ENCODE measurements around the gene IL20.

IL20 gene

DNA sequence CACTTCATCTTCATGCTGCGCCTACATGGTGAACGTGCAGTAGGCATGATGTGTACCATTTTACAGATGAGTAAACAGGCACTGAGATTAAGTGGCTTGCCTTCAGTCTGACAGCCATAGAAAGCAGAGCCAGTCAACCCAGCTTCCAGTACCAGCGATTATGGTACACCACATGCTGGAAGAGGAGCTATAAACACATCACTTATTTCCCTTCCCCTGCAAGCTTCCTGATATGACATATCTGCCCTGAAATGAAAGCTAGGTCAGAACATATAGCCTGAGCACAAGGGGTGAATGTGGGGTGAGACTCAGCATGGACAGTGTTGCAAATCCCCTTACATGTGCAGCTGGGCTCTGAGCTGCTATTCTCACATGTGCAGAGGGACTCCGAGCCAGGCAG is 33.8 kb upstream of the IL20 start:
- Histone ChIP-seq H3K27ac (ENCODE audit: low read depth, low read length) (no peak overlapping the region), H3K36me3 (ENCODE audit: control insufficient read depth in 1 of 2, insufficient read depth in 2 of 2, low read length in 2 of 2) (no peaks in the 10 kb centered on the region), H3K4me1 (ENCODE audit: control insufficient read depth in 1 of 2, insufficient read depth in 2 of 2, low read length in 2 of 2) (peaks cover 4 to 21% of the 10 kb centered on the region in 2 donors), H3K9me3 (ENCODE audit: control insufficient read depth in 1 of 2, low read length in 2 of 2) (no peaks in the 10 kb centered on the region), H3K9ac (ENCODE audit: low read depth in 1 of 2, low read length in 2 of 2) (no peak overlapping the region), H3K27me3 (ENCODE audit: control insufficient read depth in 1 of 2, insufficient read depth in 2 of 2, low read length in 2 of 2) (peaks cover 0 to 1% of the 10 kb centered on the region in 2 donors), H3K4me3 (ENCODE audit: low read depth in 1 of 2, low read length in 2 of 2) (no peak overlapping the region)

- H3K9ac ChIP-seq (ENCODE audit: low read depth in 1 of 2, low read length in 2 of 2) = no peak overlapping the region
- H3K9me3 ChIP-seq (ENCODE audit: control insufficient read depth in 1 of 2, low read length in 2 of 2) = no peaks in the 10 kb centered on the region
- H3K36me3 ChIP-seq (ENCODE audit: control insufficient read depth in 1 of 2, insufficient read depth in 2 of 2, low read length in 2 of 2) = no peaks in the 10 kb centered on the region
- peaks cover 4 to 21% of the 10 kb centered on the region in 2 donors for H3K4me1 ChIP-seq (ENCODE audit: control insufficient read depth in 1 of 2, insufficient read depth in 2 of 2, low read length in 2 of 2)
- peaks cover 0 to 5% of the 10 kb centered on the region in 2 donors for H3K27me3 ChIP-seq (ENCODE audit: control insufficient read depth in 1 of 2, insufficient read depth in 2 of 2, low read length in 2 of 2)
- H3K4me3 ChIP-seq (ENCODE audit: low read depth in 1 of 2, low read length in 2 of 2) = no peak overlapping the region
- H3K27ac ChIP-seq (ENCODE audit: low read depth, low read length) = no peak overlapping the region
Measured at GRCh38 chr1:206832352-206832880, 33.0 kb upstream of the IL20 start.

- peaks cover 0 to 5% of the 10 kb centered on the region in 2 donors for H3K27me3 ChIP-seq (ENCODE audit: control insufficient read depth in 1 of 2, insufficient read depth in 2 of 2, low read length in 2 of 2)
- H3K36me3 ChIP-seq (ENCODE audit: control insufficient read depth in 1 of 2, insufficient read depth in 2 of 2, low read length in 2 of 2) = no peaks in the 10 kb centered on the region
- H3K9me3 ChIP-seq (ENCODE audit: control insufficient read depth in 1 of 2, low read length in 2 of 2) = no peaks in the 10 kb centered on the region
- H3K9ac ChIP-seq (ENCODE audit: low read depth in 1 of 2, low read length in 2 of 2) = no peak overlapping the region
- no peak overlapping the region for H3K4me3 ChIP-seq (ENCODE audit: low read depth in 1 of 2, low read length in 2 of 2)
- H3K4me1 ChIP-seq (ENCODE audit: control insufficient read depth in 1 of 2, insufficient read depth in 2 of 2, low read length in 2 of 2) = peaks cover 4 to 21% of the 10 kb centered on the region in 2 donors
- no peak overlapping the region for H3K27ac ChIP-seq (ENCODE audit: low read depth, low read length)
Measured at GRCh38 chr1:206833106-206833680, 32.2 kb upstream of the IL20 start.

DNA sequence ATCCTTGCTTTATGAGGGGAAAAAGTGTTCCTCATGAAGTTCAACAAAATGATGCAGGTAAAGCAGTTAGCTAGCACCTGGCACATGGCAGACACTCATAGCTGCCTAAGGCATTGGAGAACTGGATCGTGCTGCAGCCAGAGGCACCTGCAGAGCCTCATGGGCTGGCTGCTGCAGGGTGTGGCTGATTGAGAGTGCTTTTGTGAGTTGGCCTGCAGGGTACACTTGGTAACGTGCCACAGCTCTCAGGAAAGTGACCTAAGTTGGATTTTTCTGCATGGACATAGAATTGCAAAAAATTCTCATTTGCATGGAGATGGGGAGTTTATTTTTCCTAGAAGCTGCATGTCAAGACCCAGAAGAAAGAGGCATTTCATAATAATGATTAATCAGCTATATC is 31.6 kb upstream of the IL20 start:
- H3K9me3 ChIP-seq (ENCODE audit: control insufficient read depth in 1 of 2, low read length in 2 of 2) = no peaks in the 10 kb centered on the region
- no peak overlapping the region for H3K27ac ChIP-seq (ENCODE audit: low read depth, low read length)
- H3K4me1 ChIP-seq (ENCODE audit: control insufficient read depth in 1 of 2, insufficient read depth in 2 of 2, low read length in 2 of 2) = peaks cover 4 to 21% of the 10 kb centered on the region in 2 donors
- no peaks in the 10 kb centered on the region for H3K36me3 ChIP-seq (ENCODE audit: control insufficient read depth in 1 of 2, insufficient read depth in 2 of 2, low read length in 2 of 2)
- no peak overlapping the region for H3K9ac ChIP-seq (ENCODE audit: low read depth in 1 of 2, low read length in 2 of 2)
- no peak overlapping the region for H3K4me3 ChIP-seq (ENCODE audit: low read depth in 1 of 2, low read length in 2 of 2)
- H3K27me3 ChIP-seq (ENCODE audit: control insufficient read depth in 1 of 2, insufficient read depth in 2 of 2, low read length in 2 of 2) = peaks cover 0 to 5% of the 10 kb centered on the region in 2 donors

- Histone ChIP-seq H3K4me3 (ENCODE audit: low read depth in 1 of 2, low read length in 2 of 2) (no peak overlapping the region), H3K4me1 (ENCODE audit: control insufficient read depth in 1 of 2, insufficient read depth in 2 of 2, low read length in 2 of 2) (peaks cover 4 to 21% of the 10 kb centered on the region in 2 donors), H3K9ac (ENCODE audit: low read depth in 1 of 2, low read length in 2 of 2) (no peak overlapping the region)
Measured at GRCh38 chr1:206834217-206834616, 31.2 kb upstream of the IL20 start.

DNA sequence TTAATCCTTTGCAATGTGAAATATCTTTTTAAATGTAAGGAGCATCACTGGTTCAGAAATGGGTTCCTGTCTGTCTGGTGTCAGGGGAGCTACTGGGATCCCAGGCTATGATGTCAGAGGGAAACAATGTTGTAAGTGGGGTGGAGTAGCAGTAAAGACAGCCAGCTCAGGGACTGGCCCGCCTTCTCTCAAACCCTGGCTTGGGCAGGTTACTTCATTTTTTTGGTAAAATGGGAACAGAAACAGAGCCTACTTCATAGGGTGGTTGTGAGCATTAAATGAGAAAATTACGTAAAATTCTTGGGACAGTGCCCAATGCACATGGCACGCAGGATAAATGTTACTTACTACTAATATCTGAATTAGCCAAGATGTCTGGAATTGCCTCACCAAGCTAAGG is 30.7 kb upstream of the IL20 start:
- no peaks in the 10 kb centered on the region for H3K9me3 ChIP-seq (ENCODE audit: control insufficient read depth in 1 of 2, low read length in 2 of 2)
- peaks cover 0 to 5% of the 10 kb centered on the region in 2 donors for H3K27me3 ChIP-seq (ENCODE audit: control insufficient read depth in 1 of 2, insufficient read depth in 2 of 2, low read length in 2 of 2)
- no peak overlapping the region for H3K4me3 ChIP-seq (ENCODE audit: low read depth in 1 of 2, low read length in 2 of 2)
- no peak overlapping the region for H3K27ac ChIP-seq (ENCODE audit: low read depth, low read length)
- peaks cover 3 to 17% of the 10 kb centered on the region in 2 donors for H3K4me1 ChIP-seq (ENCODE audit: control insufficient read depth in 1 of 2, insufficient read depth in 2 of 2, low read length in 2 of 2)
- no peaks in the 10 kb centered on the region for H3K36me3 ChIP-seq (ENCODE audit: control insufficient read depth in 1 of 2, insufficient read depth in 2 of 2, low read length in 2 of 2)
- H3K9ac ChIP-seq (ENCODE audit: low read depth in 1 of 2, low read length in 2 of 2) = no peak overlapping the region

More at GRCh38 chr1:206834217-206834616, 31.2 kb upstream of the IL20 start:
- Histone ChIP-seq H3K9me3 (ENCODE audit: control insufficient read depth in 1 of 2, low read length in 2 of 2) (no peaks in the 10 kb centered on the region), H3K27me3 (ENCODE audit: control insufficient read depth in 1 of 2, insufficient read depth in 2 of 2, low read length in 2 of 2) (peaks cover 0 to 5% of the 10 kb centered on the region in 2 donors), H3K36me3 (ENCODE audit: control insufficient read depth in 1 of 2, insufficient read depth in 2 of 2, low read length in 2 of 2) (no peaks in the 10 kb centered on the region), H3K27ac (ENCODE audit: low read depth, low read length) (no peak overlapping the region)

DNA sequence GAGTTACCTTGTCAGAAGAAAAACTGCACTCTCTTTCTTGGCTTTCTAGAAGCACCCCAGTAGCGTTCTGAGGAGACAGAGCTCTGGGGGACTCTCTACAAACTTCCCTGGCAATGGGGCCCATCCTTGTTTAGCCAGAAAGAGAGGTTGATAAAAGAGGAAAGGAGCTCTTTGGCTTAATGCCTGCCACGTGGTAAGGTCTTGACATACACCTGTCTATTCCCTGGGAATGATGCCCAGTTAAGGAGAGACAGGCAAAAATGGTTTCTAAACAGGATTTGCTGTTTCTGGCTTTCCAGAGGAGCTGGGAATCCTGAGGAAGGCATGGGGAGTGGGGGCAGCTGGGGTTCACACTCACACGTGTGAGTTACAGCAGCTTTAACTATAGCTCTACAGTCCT is 30.2 kb upstream of the IL20 start:
- Histone ChIP-seq H3K27ac (ENCODE audit: low read depth, low read length) (no peak overlapping the region), H3K9ac (ENCODE audit: low read depth in 1 of 2, low read length in 2 of 2) (no peak overlapping the region), H3K27me3 (ENCODE audit: control insufficient read depth in 1 of 2, insufficient read depth in 2 of 2, low read length in 2 of 2) (peaks cover 0 to 5% of the 10 kb centered on the region in 2 donors), H3K4me1 (ENCODE audit: control insufficient read depth in 1 of 2, insufficient read depth in 2 of 2, low read length in 2 of 2) (peaks cover 0 to 13% of the 10 kb centered on the region in 2 donors), H3K4me3 (ENCODE audit: low read depth in 1 of 2, low read length in 2 of 2) (no peak overlapping the region), H3K36me3 (ENCODE audit: control insufficient read depth in 1 of 2, insufficient read depth in 2 of 2, low read length in 2 of 2) (no peaks in the 10 kb centered on the region), H3K9me3 (ENCODE audit: control insufficient read depth in 1 of 2, low read length in 2 of 2) (no peaks in the 10 kb centered on the region)

- Histone ChIP-seq H3K27ac (ENCODE audit: low read depth, low read length) (no peak overlapping the region), H3K4me1 (ENCODE audit: control insufficient read depth in 1 of 2, insufficient read depth in 2 of 2, low read length in 2 of 2) (peaks cover 0 to 13% of the 10 kb centered on the region in 2 donors), H3K36me3 (ENCODE audit: control insufficient read depth in 1 of 2, insufficient read depth in 2 of 2, low read length in 2 of 2) (no peaks in the 10 kb centered on the region), H3K9me3 (ENCODE audit: control insufficient read depth in 1 of 2, low read length in 2 of 2) (no peaks in the 10 kb centered on the region), H3K9ac (ENCODE audit: low read depth in 1 of 2, low read length in 2 of 2) (no peak overlapping the region), H3K4me3 (ENCODE audit: low read depth in 1 of 2, low read length in 2 of 2) (no peak overlapping the region), H3K27me3 (ENCODE audit: control insufficient read depth in 1 of 2, insufficient read depth in 2 of 2, low read length in 2 of 2) (peaks cover 0 to 5% of the 10 kb centered on the region in 2 donors)
Measured at GRCh38 chr1:206836111-206836510, 29.3 kb upstream of the IL20 start.

DNA sequence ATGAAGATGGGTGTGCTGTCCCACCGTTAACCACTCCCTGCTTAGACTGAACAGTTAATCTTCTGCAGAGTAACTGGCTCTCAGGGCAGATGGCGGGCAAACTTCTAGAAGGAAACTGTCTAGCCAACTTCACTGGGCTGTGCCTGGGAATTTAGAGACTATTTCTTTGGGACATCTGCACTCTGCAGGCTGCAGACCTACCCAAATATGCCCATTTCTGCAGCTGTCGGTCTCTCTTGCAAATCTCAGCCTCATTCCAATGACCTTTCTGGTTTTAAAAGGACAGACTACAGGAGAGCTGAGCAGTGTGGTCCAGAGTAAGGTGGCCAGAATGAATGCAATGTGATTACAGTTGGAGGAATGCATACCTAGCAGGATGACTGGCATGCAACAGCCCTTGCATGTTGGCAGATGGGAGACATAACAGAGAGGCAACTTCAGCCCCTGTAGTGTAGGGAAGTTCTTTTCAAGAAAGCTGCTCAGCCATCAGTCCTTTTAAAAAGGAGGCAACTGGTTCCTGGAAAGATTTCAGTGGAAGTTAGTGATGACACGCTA is 26.3 kb upstream of the IL20 start:
- Histone ChIP-seq H3K9me3 (ENCODE audit: control insufficient read depth in 1 of 2, low read length in 2 of 2) (no peaks in the 10 kb centered on the region), H3K4me3 (ENCODE audit: low read depth in 1 of 2, low read length in 2 of 2) (no peak overlapping the region), H3K9ac (ENCODE audit: low read depth in 1 of 2, low read length in 2 of 2) (no peak overlapping the region), H3K4me1 (ENCODE audit: control insufficient read depth in 1 of 2, insufficient read depth in 2 of 2, low read length in 2 of 2) (no peaks in the 10 kb centered on the region), H3K27me3 (ENCODE audit: control insufficient read depth in 1 of 2, insufficient read depth in 2 of 2, low read length in 2 of 2) (peaks cover 0 to 5% of the 10 kb centered on the region in 2 donors), H3K27ac (ENCODE audit: low read depth, low read length) (no peak overlapping the region), H3K36me3 (ENCODE audit: control insufficient read depth in 1 of 2, insufficient read depth in 2 of 2, low read length in 2 of 2) (no peaks in the 10 kb centered on the region)

DNA sequence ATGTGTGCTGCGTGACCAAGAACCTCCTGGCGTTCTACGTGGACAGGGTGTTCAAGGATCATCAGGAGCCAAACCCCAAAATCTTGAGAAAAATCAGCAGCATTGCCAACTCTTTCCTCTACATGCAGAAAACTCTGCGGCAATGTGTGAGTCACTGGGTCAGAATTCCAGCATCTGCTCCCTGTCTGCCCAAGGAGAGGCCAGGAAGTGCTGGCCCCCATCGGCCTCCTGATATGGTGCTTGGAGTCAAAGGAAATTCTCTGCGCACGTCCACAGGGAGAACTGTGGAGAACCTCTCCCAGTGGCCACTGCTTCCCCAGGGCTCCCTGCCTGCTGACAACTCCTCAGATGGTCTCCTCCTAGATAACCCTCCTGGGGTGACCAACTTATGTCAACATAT is 25.6 kb upstream of the IL20 start:
- no peak overlapping the region for H3K27ac ChIP-seq (ENCODE audit: low read depth, low read length)
- H3K36me3 ChIP-seq (ENCODE audit: control insufficient read depth in 1 of 2, insufficient read depth in 2 of 2, low read length in 2 of 2) = no peaks in the 10 kb centered on the region
- peaks cover 0 to 5% of the 10 kb centered on the region in 2 donors for H3K27me3 ChIP-seq (ENCODE audit: control insufficient read depth in 1 of 2, insufficient read depth in 2 of 2, low read length in 2 of 2)
- no peak overlapping the region for H3K9ac ChIP-seq (ENCODE audit: low read depth in 1 of 2, low read length in 2 of 2)
- H3K4me3 ChIP-seq (ENCODE audit: low read depth in 1 of 2, low read length in 2 of 2) = no peak overlapping the region
- no peaks in the 10 kb centered on the region for H3K4me1 ChIP-seq (ENCODE audit: control insufficient read depth in 1 of 2, insufficient read depth in 2 of 2, low read length in 2 of 2)
- H3K9me3 ChIP-seq (ENCODE audit: control insufficient read depth in 1 of 2, low read length in 2 of 2) = no peaks in the 10 kb centered on the region

All from duodenal mucosa (tissue), 2 donors.